Activated CD8-positive, alpha-beta memory T cell treated with anti-CD3 and anti-CD28 coated beads, Interleukin-2, amount 50 U/mL, for 24 hours (primary cell): Measurements from ENCODE around the gene LRP1B.
"Not testable (repeated sequence)": the region's sequence is repeated elsewhere in the genome, so short reads cannot be mapped to it uniquely, and the experiment has no call there.

Experiments used
- DNase-seq: peaks from one replicate; pipeline ENCODE4 v3.0.0-alpha.2; 2020; ENCODE audit errors: extremely low read depth

LRP1B gene

DNA sequence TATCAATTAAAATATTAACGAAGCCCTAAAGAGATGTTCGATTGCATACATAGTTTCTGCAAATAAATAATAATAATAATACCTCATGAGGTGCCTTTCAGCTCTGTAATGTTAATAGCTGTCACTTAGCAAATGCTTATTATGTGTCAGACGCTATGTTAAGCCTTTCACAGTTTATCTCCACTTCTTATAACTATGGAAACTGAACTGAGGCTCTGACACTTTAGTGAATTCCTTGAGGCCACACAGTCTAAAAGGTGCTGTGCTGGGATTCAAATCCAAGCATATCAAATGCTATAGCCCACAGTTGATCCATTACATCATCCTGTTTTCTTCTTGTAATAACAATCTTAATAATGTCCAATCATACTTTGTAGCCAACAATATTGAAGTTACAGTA is 1779.1 kb downstream of the LRP1B start:
- no peak for DNase-seq

- DNase-seq = no peak
Observed at GRCh38 chr2:140349695-140350094, 1781.1 kb downstream of the LRP1B start.

DNA sequence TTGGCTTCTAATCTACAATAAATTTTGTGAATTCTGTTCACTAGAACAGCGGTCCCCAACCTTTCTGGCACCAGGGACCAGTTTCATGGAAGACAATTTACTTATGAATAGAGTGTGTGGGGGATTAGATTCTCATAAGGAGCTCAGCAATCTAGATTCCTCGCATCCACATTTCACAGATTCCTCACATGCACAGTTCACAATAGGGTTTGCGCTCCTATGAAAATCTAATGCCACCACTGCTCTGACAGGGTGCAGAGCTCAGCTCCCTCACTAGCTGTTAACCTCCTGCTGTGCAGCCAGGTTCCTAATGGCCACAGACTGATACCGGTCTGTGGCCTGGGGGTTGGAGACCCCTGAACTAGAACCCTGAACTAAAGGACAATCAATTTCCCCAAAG is 1782.0 kb downstream of the LRP1B start:
- DNase-seq = no peak

DNA sequence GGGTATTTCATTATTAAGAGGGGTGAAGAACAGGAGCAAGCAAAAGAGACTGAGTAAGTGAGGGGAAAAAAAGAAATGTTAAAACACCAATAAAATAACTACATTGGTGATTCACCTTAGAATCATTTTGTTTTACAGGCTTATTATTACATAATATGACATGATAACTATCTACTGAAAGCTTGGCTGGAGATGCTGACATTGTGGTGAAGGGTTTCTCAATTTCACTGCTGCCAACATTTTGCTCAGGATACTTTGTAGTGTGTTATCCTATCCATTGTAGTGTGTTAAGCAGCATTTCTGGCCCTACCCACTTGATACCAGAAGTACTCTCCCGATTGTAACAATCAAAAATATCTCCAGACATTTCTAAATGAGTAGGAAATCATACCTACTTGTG is 1786.0 kb downstream of the LRP1B start:
- DNase-seq = no peak

DNA sequence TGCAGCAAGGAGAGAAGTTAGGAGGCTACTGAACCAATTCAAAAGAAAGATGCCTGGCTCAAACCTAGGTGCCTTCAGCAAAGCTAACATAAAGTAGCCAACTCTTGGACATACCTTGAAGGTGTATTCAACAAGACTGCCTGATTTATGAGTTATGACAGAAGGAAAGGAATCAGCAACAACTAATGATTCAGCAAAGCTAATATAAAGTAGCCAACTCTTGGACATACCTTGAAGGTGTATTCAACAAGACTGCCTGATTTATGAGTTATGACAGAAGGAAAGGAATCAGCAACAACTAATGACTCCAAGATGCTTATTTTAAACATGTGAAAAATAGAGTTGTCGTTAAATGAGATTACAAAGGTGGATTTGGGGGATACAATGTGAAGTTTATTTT is 1786.5 kb downstream of the LRP1B start:
- not testable (repeated sequence) for DNase-seq

DNA sequence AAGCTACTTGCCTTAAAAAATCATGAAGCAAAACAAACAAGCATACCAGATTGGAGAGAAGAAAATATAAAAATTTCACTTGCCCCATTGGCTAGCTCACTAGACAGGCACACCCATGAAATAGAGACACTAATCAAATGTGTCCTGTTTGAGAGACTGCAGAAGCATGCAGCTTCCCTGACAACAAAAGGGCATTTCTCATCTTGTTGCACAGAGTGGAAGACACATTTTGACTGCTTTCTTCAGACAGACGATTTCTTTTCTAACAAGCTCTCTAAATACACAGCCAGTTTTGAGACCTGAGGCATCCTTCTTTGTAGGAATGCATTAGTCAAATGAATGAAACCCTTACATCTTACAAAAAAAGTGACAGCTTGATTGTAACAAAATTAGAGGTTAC is 1792.0 kb downstream of the LRP1B start:
- no peak for DNase-seq

DNA sequence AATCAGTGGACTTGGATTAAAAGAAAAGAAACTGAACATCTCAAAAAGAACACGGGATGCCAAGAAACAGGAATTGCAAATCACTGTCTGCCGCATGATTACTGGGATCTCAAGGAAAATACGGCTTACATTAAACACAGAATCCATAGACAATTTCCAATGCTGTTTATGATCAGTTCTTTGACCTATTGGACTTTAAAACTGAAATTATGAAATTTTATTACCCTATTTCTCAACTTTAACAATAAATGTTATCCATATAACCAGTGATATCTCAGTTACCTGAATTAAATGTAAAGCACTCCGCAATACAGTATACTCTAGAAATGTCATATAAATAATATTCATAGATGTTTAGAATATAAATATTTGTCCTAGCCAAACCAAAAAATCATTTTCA is 1793.8 kb downstream of the LRP1B start:
- no peak for DNase-seq

- DNase-seq = no peak
Observed at GRCh38 chr2:140316345-140316744, 1814.5 kb downstream of the LRP1B start.

DNA sequence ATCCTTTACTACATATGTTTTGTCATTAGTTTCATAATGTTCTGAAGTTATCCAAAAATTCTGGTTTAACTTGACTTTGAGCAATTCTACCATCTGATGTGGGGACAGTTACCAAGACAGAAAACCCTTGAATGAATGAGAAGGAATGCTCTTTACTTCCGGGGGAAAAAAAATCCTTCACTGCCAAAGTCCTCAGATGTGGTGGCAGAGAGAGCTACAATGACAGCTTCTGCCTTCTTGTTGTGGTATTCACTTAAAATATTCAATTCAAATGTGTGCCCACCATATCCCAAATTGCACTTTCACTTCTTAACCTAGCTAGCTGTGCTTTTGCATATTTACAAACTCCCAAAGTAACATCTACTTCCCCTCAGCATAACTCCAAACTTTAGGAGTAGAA is 1818.9 kb downstream of the LRP1B start:
- no peak for DNase-seq

DNA sequence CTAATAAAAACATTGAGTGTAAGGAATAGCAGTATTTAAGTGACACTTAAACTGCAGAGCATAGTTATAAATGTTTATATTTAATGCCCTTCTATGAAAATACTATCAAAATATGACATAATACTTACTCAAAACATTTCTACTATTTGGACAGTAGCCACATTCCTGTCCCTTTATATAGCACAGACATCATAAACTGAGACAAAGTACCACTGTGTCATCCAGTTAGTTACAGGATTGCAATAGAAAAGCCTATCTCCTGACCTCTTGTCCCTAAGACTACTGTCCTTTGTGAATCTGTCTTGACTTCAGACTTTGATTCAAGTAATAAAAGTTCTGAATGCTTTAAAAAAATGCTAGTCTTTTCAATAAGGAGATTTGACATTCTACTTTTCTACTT is 1822.1 kb downstream of the LRP1B start:
- DNase-seq = no peak

DNA sequence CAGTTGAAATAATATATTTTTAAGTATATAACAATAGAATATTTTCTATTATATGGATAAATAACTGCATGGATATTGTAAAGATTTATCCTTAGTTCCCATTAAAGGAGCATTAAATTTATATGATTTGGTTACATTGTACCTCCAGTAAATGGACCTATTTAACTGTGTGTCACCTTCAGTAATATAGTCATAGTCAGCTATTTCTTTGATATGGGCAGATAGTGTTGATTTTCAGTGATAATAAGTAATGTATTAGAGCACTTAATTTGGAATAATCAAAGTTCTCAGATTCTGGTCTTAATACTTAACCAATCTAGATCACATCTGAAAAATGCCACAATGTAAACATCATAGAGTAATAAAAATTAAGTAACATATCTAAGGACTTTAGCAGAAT is 1823.3 kb downstream of the LRP1B start:
- no peak for DNase-seq

- DNase-seq = no peak
Observed at GRCh38 chr2:140295767-140296166, 1835.0 kb downstream of the LRP1B start.

- DNase-seq = no peak
Observed at GRCh38 chr2:140288726-140289125, 1842.1 kb downstream of the LRP1B start.

DNA sequence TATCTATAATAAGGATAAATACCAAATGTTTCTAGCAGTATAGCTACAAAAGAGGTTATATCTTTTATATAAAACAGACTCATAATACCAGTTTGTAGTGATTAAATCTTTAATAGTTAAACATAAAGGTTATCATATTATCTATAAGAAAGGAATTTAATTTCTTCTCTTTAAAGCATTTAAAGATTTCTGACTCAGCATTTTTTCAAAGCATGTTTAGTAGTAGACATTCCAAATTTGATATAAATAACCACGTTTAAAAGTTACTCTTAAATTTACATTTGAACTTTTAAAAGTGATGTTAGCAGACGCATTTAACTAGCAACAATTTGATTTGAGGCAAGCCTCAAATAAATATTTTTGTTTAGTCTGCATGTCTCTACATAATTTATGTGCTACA is 1842.6 kb downstream of the LRP1B start:
- DNase-seq = no peak

GRCh38 chr2:140286377-140286776 is 1844.4 kb downstream of the LRP1B start:
- DNase-seq = no peak

DNA sequence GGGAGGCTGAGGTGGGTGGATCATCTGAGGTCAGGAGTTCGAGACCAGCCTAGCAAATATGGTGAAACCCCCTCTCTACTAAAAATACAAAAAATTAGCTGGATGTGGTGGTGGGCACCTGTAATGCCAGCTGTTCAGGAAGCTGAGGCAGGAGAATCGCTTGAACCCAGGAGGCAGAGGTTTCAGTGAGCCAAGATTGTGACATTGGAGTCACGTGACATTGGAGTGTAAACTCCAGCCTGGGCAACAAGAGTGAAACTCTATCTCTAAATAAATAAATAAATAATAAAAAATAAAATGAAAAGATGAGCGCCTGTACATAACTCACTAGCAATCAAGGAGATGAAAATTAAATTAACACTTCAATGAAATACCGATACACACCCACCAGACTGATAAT is 1853.5 kb downstream of the LRP1B start:
- not testable (repeated sequence) for DNase-seq

DNA sequence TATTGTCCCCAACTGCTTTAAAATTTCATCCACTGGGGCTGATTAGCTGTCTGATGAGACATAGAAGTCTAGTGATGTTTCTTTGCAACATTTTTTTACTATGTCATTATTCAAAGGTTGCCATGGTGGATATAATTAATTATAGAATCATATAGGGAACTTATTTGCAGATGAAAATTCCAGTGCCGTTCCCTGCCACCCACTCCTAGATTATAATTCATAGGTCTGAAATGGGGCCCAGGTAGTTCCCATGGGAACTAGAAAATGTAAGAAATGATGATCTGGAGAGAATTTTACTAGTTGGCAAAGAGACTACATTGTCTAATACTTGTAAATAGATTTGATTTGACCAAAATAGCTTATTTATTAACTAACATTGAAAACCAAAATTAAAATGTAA is 1854.2 kb downstream of the LRP1B start:
- DNase-seq = no peak

DNA sequence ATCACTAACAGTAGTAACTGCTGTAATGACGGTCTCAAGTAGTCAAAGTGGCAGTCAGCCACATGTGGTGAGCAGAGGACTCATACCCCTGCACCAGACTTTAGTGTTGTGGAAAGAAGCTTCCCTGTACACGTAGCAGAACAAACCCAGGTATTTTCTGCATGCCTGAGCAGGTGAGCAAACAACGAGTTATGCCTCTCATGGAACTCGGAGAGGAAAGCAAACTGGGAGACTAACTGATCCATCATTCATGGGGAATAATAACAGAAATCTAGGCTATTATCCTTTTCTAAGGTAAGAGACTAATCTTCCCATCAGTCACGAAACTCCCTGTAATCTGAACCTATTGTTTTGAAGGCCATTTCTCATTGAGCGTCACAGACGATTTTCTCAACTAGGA is 1855.4 kb downstream of the LRP1B start:
- DNase-seq = no peak

GRCh38 chr2:140274891-140275290 is 1855.9 kb downstream of the LRP1B start:
- DNase-seq = no peak

DNA sequence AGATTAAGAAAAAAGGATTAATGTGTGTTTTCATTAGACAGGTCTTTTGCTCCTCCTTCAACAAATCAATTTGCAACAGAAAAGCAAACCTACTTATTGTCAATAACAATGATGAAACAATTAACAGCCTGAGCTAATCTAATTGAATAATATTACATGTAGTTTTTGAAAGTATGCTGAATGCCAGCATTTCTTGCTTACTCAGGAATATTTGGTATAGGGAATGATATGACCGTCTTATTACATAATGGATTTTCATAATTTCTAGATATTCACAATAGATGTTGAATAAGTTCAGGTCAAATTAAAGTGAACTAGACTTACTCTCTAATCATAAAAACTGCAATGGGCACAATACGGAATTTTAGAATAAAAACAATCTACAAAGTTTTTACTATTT is 1856.9 kb downstream of the LRP1B start:
- no peak for DNase-seq

- DNase-seq = no peak
Observed at GRCh38 chr2:140273408-140273807, 1857.4 kb downstream of the LRP1B start.

GRCh38 chr2:140270224-140270623 is 1860.6 kb downstream of the LRP1B start:
- DNase-seq = no peak

DNA sequence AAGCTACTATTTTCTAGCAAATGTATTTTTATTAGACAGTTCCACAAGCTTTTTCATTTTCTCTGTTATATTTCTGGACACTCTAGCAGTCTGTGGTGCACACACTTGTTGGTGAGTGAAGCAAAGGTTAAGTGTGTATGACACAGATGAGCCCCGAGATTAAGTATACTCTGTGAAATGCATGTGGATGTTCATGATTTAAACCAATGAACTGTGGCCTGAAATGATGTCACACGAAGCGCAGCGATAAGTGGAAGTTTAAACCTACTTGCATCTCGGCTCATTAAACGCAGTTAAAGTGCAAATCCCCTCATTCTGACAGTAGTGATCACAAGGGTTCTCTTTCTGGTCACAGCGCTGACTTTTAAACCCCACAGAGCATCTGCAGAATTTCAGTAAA is 1861.8 kb downstream of the LRP1B start:
- no peak for DNase-seq

- no peak for DNase-seq
Observed at GRCh38 chr2:140262908-140263307, 1867.9 kb downstream of the LRP1B start.

- DNase-seq = no peak
Observed at GRCh38 chr2:140257692-140258300, 1873.0 kb downstream of the LRP1B start.
